ENCODE results near the gene SP140.
A peak's percentile ranks its signal among the peaks of the same experiment; 100 is the strongest.

Gene SP140

GRCh38 chr2:230216489-230216888 is 9.0 kb upstream of the SP140 start:
- Histone ChIP-seq H3K4me3 (ENCODE audit: low read depth, low read length) (no peak overlapping the region), H3K18ac (ENCODE audit: low read length) (no peak overlapping the region), H4K12ac (ENCODE audit: low read depth, low read length) (no peak overlapping the region), H4K8ac (ENCODE audit: low read depth, low read length) (no peak overlapping the region), H3K4me2 (ENCODE audit: low read length) (no peak overlapping the region), H3K14ac (ENCODE audit: low read length) (no peak overlapping the region), H2AFZ (ENCODE audit: insufficient read depth, low read length, poor library complexity) (no peak overlapping the region), H3K27me3 (ENCODE audit: insufficient read depth, low read length) (no peaks in the 10 kb centered on the region), H3K4ac (ENCODE audit: low read depth, low read length) (no peak overlapping the region), H2AK5ac (ENCODE audit: low read length) (no peak overlapping the region), H3K23ac (ENCODE audit: low read length) (no peak overlapping the region), H3K27ac (ENCODE audit: low read depth, low read length) (no peak overlapping the region), H3K4me1 (ENCODE audit: control insufficient read depth in 1 of 2, insufficient read depth in 2 of 2, low read length in 2 of 2) (peaks cover 5 to 6% of the 10 kb centered on the region in 2 experiments), H2BK12ac (ENCODE audit: low read length) (no peak overlapping the region), H3K9me3 (ENCODE audit: insufficient read depth, low read depth, low read length) (no peaks in the 10 kb centered on the region), H3K9ac (ENCODE audit: low read length) (no peak overlapping the region), H3K79me2 (ENCODE audit: control insufficient read depth, insufficient read depth, low read length, poor library complexity) (peaks cover 4% of the 10 kb centered on the region), H3K36me3 (ENCODE audit: control insufficient read depth in 1 of 2, insufficient read depth in 2 of 2, low read length in 2 of 2) (peaks cover 0 to 1% of the 10 kb centered on the region in 2 experiments), H4K91ac (ENCODE audit: low read depth, low read length) (no peak overlapping the region), H2BK5ac (ENCODE audit: low read depth, low read length, poor library complexity) (no peak overlapping the region), H3K79me1 (ENCODE audit: low read length) (peaks cover 7% of the 10 kb centered on the region), H2BK120ac (ENCODE audit: insufficient read depth, low read length, poor library complexity) (no peak overlapping the region)
- WGBS (ENCODE audit: extremely low coverage, insufficient coverage, insufficient read length) = no CpG with 5 or more reads among the region's 1 CpG
- no peak for DNase-seq

DNA sequence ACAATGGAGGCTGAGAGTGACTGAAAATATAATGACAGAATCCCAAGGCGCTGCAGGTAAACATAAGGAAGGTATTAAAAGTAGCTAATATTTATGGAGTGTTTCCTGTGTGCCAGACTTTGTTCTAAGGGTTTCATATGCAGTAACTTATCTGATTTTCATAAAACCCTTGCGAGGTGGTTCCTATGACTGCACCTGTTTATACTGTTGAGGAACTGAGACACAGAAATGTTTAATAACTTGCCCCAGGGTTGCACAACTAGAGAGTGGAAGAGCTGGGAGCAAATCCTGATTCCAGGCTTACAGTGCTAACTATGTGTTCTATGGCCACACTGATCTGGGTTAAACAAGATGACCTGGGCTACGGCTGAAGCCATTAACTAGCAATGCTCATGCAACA is 8.1 kb upstream of the SP140 start:
- no CpG with 5 or more reads among the region's 3 CpGs for WGBS (ENCODE audit: extremely low coverage, insufficient coverage, insufficient read length)
- Histone ChIP-seq H3K14ac (ENCODE audit: low read length) (no peak overlapping the region), H2AFZ (ENCODE audit: insufficient read depth, low read length, poor library complexity) (no peak overlapping the region), H3K23ac (ENCODE audit: low read length) (no peak overlapping the region), H2BK5ac (ENCODE audit: low read depth, low read length, poor library complexity) (no peak overlapping the region), H3K18ac (ENCODE audit: low read length) (no peak overlapping the region), H4K12ac (ENCODE audit: low read depth, low read length) (no peak overlapping the region), H2BK120ac (ENCODE audit: insufficient read depth, low read length, poor library complexity) (no peak overlapping the region), H3K4me1 (ENCODE audit: control insufficient read depth in 1 of 2, insufficient read depth in 2 of 2, low read length in 2 of 2) (peaks cover 7 to 11% of the 10 kb centered on the region in 2 experiments), H3K27ac (ENCODE audit: low read depth, low read length) (no peak overlapping the region), H2AK5ac (ENCODE audit: low read length) (no peak overlapping the region), H3K79me2 (ENCODE audit: control insufficient read depth, insufficient read depth, low read length, poor library complexity) (peaks cover 4% of the 10 kb centered on the region), H3K9me3 (ENCODE audit: insufficient read depth, low read depth, low read length) (no peaks in the 10 kb centered on the region), H3K27me3 (ENCODE audit: insufficient read depth, low read length) (no peaks in the 10 kb centered on the region), H4K8ac (ENCODE audit: low read depth, low read length) (no peak overlapping the region), H3K79me1 (ENCODE audit: low read length) (peaks cover 9% of the 10 kb centered on the region), H3K36me3 (ENCODE audit: control insufficient read depth in 1 of 2, insufficient read depth in 2 of 2, low read length in 2 of 2) (no peaks in the 10 kb centered on the region), H3K9ac (ENCODE audit: low read length) (no peak overlapping the region), H3K4ac (ENCODE audit: low read depth, low read length) (no peak overlapping the region), H4K91ac (ENCODE audit: low read depth, low read length) (no peak overlapping the region), H2BK12ac (ENCODE audit: low read length) (no peak overlapping the region), H3K4me2 (ENCODE audit: low read length) (no peak overlapping the region), H3K4me3 (ENCODE audit: low read depth, low read length) (no peak overlapping the region)
- DNase-seq = no peak

GRCh38 chr2:230218421-230218820 is 7.1 kb upstream of the SP140 start:
- peaks cover 4% of the 10 kb centered on the region for H3K79me2 ChIP-seq (ENCODE audit: control insufficient read depth, insufficient read depth, low read length, poor library complexity)
- no peak overlapping the region for H3K27ac ChIP-seq (ENCODE audit: low read depth, low read length)
- H3K4me3 ChIP-seq (ENCODE audit: low read depth, low read length) = no peak overlapping the region
- peaks cover 12 to 13% of the 10 kb centered on the region in 2 experiments for H3K4me1 ChIP-seq (ENCODE audit: control insufficient read depth in 1 of 2, insufficient read depth in 2 of 2, low read length in 2 of 2)
- no peak overlapping the region for H3K9ac ChIP-seq (ENCODE audit: low read length)
- no peak overlapping the region for H3K4me2 ChIP-seq (ENCODE audit: low read length)
- no peak overlapping the region for H4K8ac ChIP-seq (ENCODE audit: low read depth, low read length)
- no peak overlapping the region for H2BK5ac ChIP-seq (ENCODE audit: low read depth, low read length, poor library complexity)
- no peaks in the 10 kb centered on the region for H3K36me3 ChIP-seq (ENCODE audit: control insufficient read depth in 1 of 2, insufficient read depth in 2 of 2, low read length in 2 of 2)
- no peak overlapping the region for H2BK12ac ChIP-seq (ENCODE audit: low read length)
- H3K18ac ChIP-seq (ENCODE audit: low read length) = no peak overlapping the region
- H3K4ac ChIP-seq (ENCODE audit: low read depth, low read length) = no peak overlapping the region
- H3K79me1 ChIP-seq (ENCODE audit: low read length) = peaks cover 13% of the 10 kb centered on the region
- H3K27me3 ChIP-seq (ENCODE audit: insufficient read depth, low read length) = no peaks in the 10 kb centered on the region
- no CpG with 5 or more reads among the region's 2 CpGs for WGBS (ENCODE audit: extremely low coverage, insufficient coverage, insufficient read length)
- no peak overlapping the region for H2AK5ac ChIP-seq (ENCODE audit: low read length)
- H4K12ac ChIP-seq (ENCODE audit: low read depth, low read length) = no peak overlapping the region
- H3K14ac ChIP-seq (ENCODE audit: low read length) = no peak overlapping the region
- H3K23ac ChIP-seq (ENCODE audit: low read length) = no peak overlapping the region
- no peak overlapping the region for H4K91ac ChIP-seq (ENCODE audit: low read depth, low read length)
- no peak overlapping the region for H2BK120ac ChIP-seq (ENCODE audit: insufficient read depth, low read length, poor library complexity)
- H2AFZ ChIP-seq (ENCODE audit: insufficient read depth, low read length, poor library complexity) = no peak overlapping the region
- H3K9me3 ChIP-seq (ENCODE audit: insufficient read depth, low read depth, low read length) = no peaks in the 10 kb centered on the region
- peak in 1 of 2 donors; percentile 35 for DNase-seq

DNA sequence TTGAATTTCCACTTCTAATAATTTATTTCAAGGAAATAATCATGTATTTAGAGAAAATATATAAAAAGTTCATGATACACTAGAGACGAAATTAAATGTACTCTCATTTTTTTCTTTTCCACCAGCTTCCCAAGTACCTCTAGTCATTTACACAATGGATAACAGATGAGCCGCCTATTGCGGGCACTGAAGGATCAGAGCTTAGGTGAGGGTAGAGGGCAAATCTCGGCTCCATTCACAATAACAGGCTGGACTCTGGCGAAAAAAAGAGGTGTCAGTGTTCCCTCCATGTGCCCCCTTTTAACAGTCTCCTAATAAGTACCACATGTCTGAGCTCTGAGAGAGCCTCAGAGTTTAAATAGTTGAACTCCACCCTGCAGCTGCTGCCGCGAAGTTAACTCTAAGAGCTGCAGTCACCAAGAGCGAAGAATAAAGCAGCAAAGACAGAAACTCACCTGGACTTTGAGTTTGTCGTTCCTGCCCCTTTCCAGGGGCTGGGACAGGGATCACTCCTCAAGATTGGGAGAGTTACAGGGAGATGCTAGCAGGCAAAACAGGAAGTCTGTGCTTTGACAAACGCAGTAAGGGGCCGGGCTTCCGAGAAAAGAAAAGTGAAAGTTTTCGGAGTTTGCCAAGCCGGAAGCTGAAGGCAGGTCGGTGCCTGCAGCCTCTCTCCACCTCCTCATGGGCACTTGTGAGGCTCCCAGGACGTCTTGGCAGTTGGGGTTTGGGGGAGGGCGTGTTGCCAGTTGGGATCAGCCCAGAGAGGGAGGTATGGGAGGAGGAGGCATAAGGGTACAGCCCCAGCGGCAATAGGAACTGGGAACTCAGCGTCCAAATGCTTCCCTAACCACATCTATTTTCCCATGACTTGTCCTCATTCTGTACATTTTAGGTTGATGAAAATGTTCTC is 5.9 kb upstream of the SP140 start, which contains the start of gene SP110:
Gene SP110, minus strand, starts transcription at position 566 of the 913 bp plus-strand sequence. CDS start 3,057 bp downstream, outside the sequence.
- no peak within 1 kb of the TSS for H3K23ac ChIP-seq (ENCODE audit: low read length)
- H2BK5ac ChIP-seq (ENCODE audit: low read depth, low read length, poor library complexity) = peak within 1 kb of the TSS; percentile 36
- peaks cover 4% of the 10 kb centered on the region for H3K79me2 ChIP-seq (ENCODE audit: control insufficient read depth, insufficient read depth, low read length, poor library complexity)
- H3K14ac ChIP-seq (ENCODE audit: low read length) = peak within 1 kb of the TSS; percentile 92
- peak within 1 kb of the TSS; percentile 86 for H3K18ac ChIP-seq (ENCODE audit: low read length)
- no peaks in the 10 kb centered on the region for H3K27me3 ChIP-seq (ENCODE audit: insufficient read depth, low read length)
- H3K4me3 ChIP-seq (ENCODE audit: low read depth, low read length) = peak within 1 kb of the TSS; percentile 64
- peak within 1 kb of the TSS; percentile 94 for H4K91ac ChIP-seq (ENCODE audit: low read depth, low read length)
- H3K4ac ChIP-seq (ENCODE audit: low read depth, low read length) = peak within 1 kb of the TSS; percentile 31
- peak within 1 kb of the TSS; percentile 73 for H2AK5ac ChIP-seq (ENCODE audit: low read length)
- H3K4me2 ChIP-seq (ENCODE audit: low read length) = peak within 1 kb of the TSS; percentile 72
- H3K9me3 ChIP-seq (ENCODE audit: insufficient read depth, low read depth, low read length) = no peaks in the 10 kb centered on the region
- H2AFZ ChIP-seq (ENCODE audit: insufficient read depth, low read length, poor library complexity) = peak within 1 kb of the TSS; percentile 89
- peak within 1 kb of the TSS; percentile 39 for H3K9ac ChIP-seq (ENCODE audit: low read length)
- H3K4me1 ChIP-seq (ENCODE audit: control insufficient read depth in 1 of 2, insufficient read depth in 2 of 2, low read length in 2 of 2) = peaks cover 13 to 16% of the 10 kb centered on the region in 2 experiments
- peaks cover 13% of the 10 kb centered on the region for H3K79me1 ChIP-seq (ENCODE audit: low read length)
- peak; percentile 76 to 91 for DNase-seq
- peak within 1 kb of the TSS; percentile 51 for H2BK12ac ChIP-seq (ENCODE audit: low read length)
- WGBS (ENCODE audit: extremely low coverage, insufficient coverage, insufficient read length) = no CpG with 5 or more reads among the region's 19 CpGs
- H2BK120ac ChIP-seq (ENCODE audit: insufficient read depth, low read length, poor library complexity) = peak within 1 kb of the TSS; percentile 82
- H3K27ac ChIP-seq (ENCODE audit: low read depth, low read length) = no peak within 1 kb of the TSS
- no peaks in the 10 kb centered on the region for H3K36me3 ChIP-seq (ENCODE audit: control insufficient read depth in 1 of 2, insufficient read depth in 2 of 2, low read length in 2 of 2)
- H4K12ac ChIP-seq (ENCODE audit: low read depth, low read length) = peak within 1 kb of the TSS; percentile 93
- H4K8ac ChIP-seq (ENCODE audit: low read depth, low read length) = peak within 1 kb of the TSS; percentile 96

Measured in trophoblast cell (in vitro differentiated cells and primary cell).